GM12878 (cell line): ENCODE data around the gene SUPT3H. TPM values are rescaled to one million over a fixed set of nuclear protein-coding genes. Genes with fewer than 3 reads are reported as not detected.

Experiments
- ATAC-seq: fragments of 200-7000 bp; cut with Tn5 transposase; 3 replicates; pipeline ENCODE4 v1.9.1; 2020; ENCODE audit warnings: mild to moderate bottlenecking, moderate library complexity
- BruUV-seq: library from RNA; stranded (reverse); fragments of 400-500 nt; replicated peaks from 2 replicates; lab custom pipeline; 2021; lab: Mats Ljungman, UMichigan
- CTCF ChIA-PET: fragments of 300-600 bp; sonication (Branson Sonifier 250); formaldehyde crosslinking; extraction: SDS; loops from one replicate; lab custom pipeline; 2021; ENCODE audit warnings: inconsistent platforms; lab: Yijun Ruan, JAX
- POLR2A ChIA-PET: fragments of 350-600 bp; formaldehyde crosslinking; extraction: SDS; loops from one replicate; lab custom pipeline; 2021; ENCODE audit warnings: inconsistent platforms; lab: Charles Lee
- RAD21 ChIA-PET: fragments of 300-600 bp; sonication (Branson Sonifier 250); formaldehyde crosslinking; loops from one replicate; lab custom pipeline; 2023; ENCODE audit warnings: antibody characterized with exemption; ENCODE audit not compliant: unreplicated experiment; lab: Charles Lee
- SMC1A ChIA-PET: fragments of 300-600 bp; sonication (Branson Sonifier 250); formaldehyde crosslinking; loops from one replicate; lab custom pipeline; 2023; ENCODE audit not compliant: unreplicated experiment, uncharacterized antibody; lab: Charles Lee
- DNase-seq: peaks from one replicate; pipeline ENCODE4 v3.0.0-alpha.2; 2011; ENCODE audit warnings: low read depth, low spot score
- FAIRE-seq: peaks from 3 replicates; lab custom pipeline; 2011; peaks lifted over from hg19 to GRCh38; lab: Jason Lieb, UNC
- H2AFZ ChIP-seq: 2 replicates; pipeline ENCODE4 v1.6.0; 2011; ENCODE audit warnings: low read depth, low read length, control low read depth; ENCODE audit not compliant: control insufficient read depth
- H3K27ac ChIP-seq: 2 replicates; pipeline ENCODE4 v1.5.1; 2011; ENCODE audit warnings: control low read depth; ENCODE audit not compliant: control insufficient read depth, insufficient read depth
- H3K27me3 ChIP-seq, 2 experiments: replicated peaks in 1 of 2; 2 replicates each; pipeline versions ENCODE4 v1.6.0 to v1.6.1; 2011; ENCODE audit warnings: low read length in 1 of 2; ENCODE audit not compliant: control insufficient read depth in 2 of 2, insufficient read depth in 2 of 2
- H3K36me3 ChIP-seq, 2 experiments: 2 replicates each; pipeline ENCODE4 v1.5.1; 2011; ENCODE audit warnings: low read length in 1 of 2; ENCODE audit not compliant: control insufficient read depth in 2 of 2, insufficient read depth in 2 of 2
- H3K4me1 ChIP-seq: 2 replicates; pipeline ENCODE4 v1.6.1; 2011; ENCODE audit warnings: mild to moderate bottlenecking, low read length, moderate library complexity, mixed read lengths; ENCODE audit not compliant: control insufficient read depth, insufficient read depth
- H3K4me2 ChIP-seq: 2 replicates; pipeline ENCODE4 v1.6.0; 2011; ENCODE audit warnings: control low read depth; ENCODE audit not compliant: control insufficient read depth, insufficient read depth
- H3K4me3 ChIP-seq: fragments of 200-600 bp; sonication (generic); 2 replicates; pipeline ENCODE4 v1.5.1; 2016
- H3K79me2 ChIP-seq: 2 replicates; pipeline ENCODE4 v1.6.0; 2011; ENCODE audit warnings: low read length; ENCODE audit not compliant: control insufficient read depth, insufficient read depth
- H3K9ac ChIP-seq: 2 replicates; pipeline ENCODE4 v1.8.0; 2011; ENCODE audit warnings: low read length, control low read depth, mixed read lengths; ENCODE audit not compliant: control insufficient read depth, insufficient read depth
- H3K9me3 ChIP-seq: replicated peaks from 3 replicates; pipeline ENCODE4 v1.5.1; 2011; ENCODE audit warnings: mild to moderate bottlenecking, low read length; ENCODE audit not compliant: control insufficient read depth, insufficient read depth
- H4K20me1 ChIP-seq: 2 replicates; pipeline ENCODE4 v1.6.0; 2011; ENCODE audit not compliant: control insufficient read depth, insufficient read depth
- FOXK2 ChIP-seq: fragments of 450-650 bp; IDR thresholded peaks from 2 replicates; pipeline ENCODE4 v1.6.1; 2017; ENCODE audit warnings: mild to moderate bottlenecking, moderate library complexity
- JUND ChIP-seq: IDR thresholded peaks from 2 replicates; pipeline ENCODE4 v1.6.1; 2012; ENCODE audit warnings: low read depth, mild to moderate bottlenecking, low read length, improper control_type of control experiment, moderate library complexity
- MEF2A ChIP-seq: IDR thresholded peaks from 2 replicates; pipeline ENCODE4 v1.6.1; 2011; ENCODE audit warnings: low read depth, mild to moderate bottlenecking, low read length, moderate library complexity; ENCODE audit not compliant: insufficient read depth
- MXI1 ChIP-seq: fragments of 150-350 bp; IDR thresholded peaks from 2 replicates; pipeline ENCODE4 v1.6.1; 2011; ENCODE audit warnings: low read depth, mild to moderate bottlenecking, inconsistent platforms, low read length, improper control_type of control experiment
- SMAD1 ChIP-seq: fragments of 450-650 bp; IDR thresholded peaks from 2 replicates; pipeline ENCODE4 v1.6.1; 2018; ENCODE audit warnings: mild to moderate bottlenecking, low read depth; ENCODE audit not compliant: partially characterized antibody
- SUZ12 ChIP-seq: fragments of 200-600 bp; sonication (generic); IDR thresholded peaks from one replicate; pipeline ENCODE4 v1.6.1; 2018; ENCODE audit warnings: antibody characterized with exemption, mild to moderate bottlenecking; ENCODE audit not compliant: unreplicated experiment
- WGBS: methylation state at CpG from one replicate; pipeline ENCODE4 v1.1.6; 2016; ENCODE audit warnings: low lambda C conversion rate; ENCODE audit not compliant: insufficient replicate concordance, insufficient coverage; ENCODE audit errors: missing lambda C conversion rate; 5-methylcytosine and 5-hydroxymethylcytosine counted together
- in situ Hi-C: fragments of 300-500 bp; cut with MboI; formaldehyde crosslinking; loops from 9 replicates; pipeline ENCODE4 v1.14.3; 2018; ENCODE audit warnings: mixed read lengths
- intact Hi-C: fragments of 100-400 bp; cut with micrococcal nuclease; formaldehyde crosslinking; loops from one replicate; pipeline ENCODE4 v1.14.2; 2022; ENCODE audit not compliant: unreplicated experiment
- polyA plus RNA-seq, 11 experiments: library from polyadenylated mRNA; depleted of rRNA in 4 of 11; unstranded in 6 of 11; stranded (reverse) in 5 of 11; fragments of >200 nt; fragmentation: Nextera tagmentation in 4 of 11; fragmentation: Illumina TruSeq in 1 of 11; extraction: Ambion mirVana in 4 of 11; extraction: Trizol in 1 of 11; gene quantifications; 1 replicate in 1 of 11; 2 replicates in 10 of 11; pipeline versions ENCODE4 v1.2.1 to v1.2.3, GENCODE V29; 2011 to 2016; ENCODE audit warnings: inconsistent platforms in 2 of 11, missing spikeins in 2 of 11, low read depth in 1 of 11
- total RNA-seq, 4 experiments: library from RNA; depleted of rRNA in 3 of 4; stranded (reverse); fragments of >200 nt in 3 of 4; fragmentation: Illumina TruSeq in 1 of 4; extraction: Trizol in 1 of 4; gene quantifications; 2 replicates each; pipeline versions ENCODE4 v1.2.1 to v1.2.3, GENCODE V29; 2013 to 2021
- TF ChIP-seq, protein P1 (sequence below): fragments of 450-650 bp; IDR thresholded peaks from 2 replicates; pipeline ENCODE4 v1.6.1; 2016; ENCODE audit warnings: mild to moderate bottlenecking, moderate library complexity, borderline replicate concordance
- TF ChIP-seq, protein P2 (sequence below): IDR thresholded peaks from 2 replicates; pipeline ENCODE4 v1.6.1; 2011; ENCODE audit warnings: mild to moderate bottlenecking, low read depth, low read length, moderate library complexity; ENCODE audit not compliant: insufficient replicate concordance
- TF ChIP-seq, protein P3 (sequence below): fragments of 450-650 bp; IDR thresholded peaks from 2 replicates; pipeline ENCODE4 v1.6.1; 2016; ENCODE audit warnings: mild to moderate bottlenecking
- TF ChIP-seq, protein P4 (sequence below): fragments of 450-650 bp; formaldehyde crosslinking; IDR thresholded peaks from 2 replicates; pipeline ENCODE4 v1.4.0; 2020; ENCODE audit warnings: mild to moderate bottlenecking, moderate library complexity

SUPT3H gene
- total and polyA plus RNA-seq, 10 of the 15 experiments (the other 5 are each of a cell fraction or from before 2014, with no cell fraction given) = 0.51 to 3.7 (median 2.0) TPM

DNA sequence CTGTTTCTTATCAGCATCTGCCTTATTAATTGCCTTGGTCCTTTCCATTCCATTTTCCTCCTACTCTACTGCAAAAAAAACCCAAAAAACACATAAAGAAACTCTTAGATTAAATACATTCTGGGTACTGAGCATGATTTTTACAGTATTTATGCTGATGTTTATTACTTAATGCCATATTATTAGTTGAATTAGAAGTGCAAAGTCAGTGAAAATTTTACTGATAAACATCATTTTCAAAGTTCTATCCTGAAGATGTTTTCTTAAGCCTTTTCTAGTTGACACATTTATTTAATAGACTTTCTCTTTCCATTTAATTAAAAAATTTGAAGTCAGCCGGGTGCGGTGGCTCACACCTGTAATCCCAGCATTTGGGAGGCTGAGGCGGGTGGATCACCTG, 285.6 kb downstream of the SUPT3H start (continued):
- no peak for TF ChIP-seq SMAD1
- no peak for TF ChIP-seq JUND
- TF ChIP-seq, protein P1, sequence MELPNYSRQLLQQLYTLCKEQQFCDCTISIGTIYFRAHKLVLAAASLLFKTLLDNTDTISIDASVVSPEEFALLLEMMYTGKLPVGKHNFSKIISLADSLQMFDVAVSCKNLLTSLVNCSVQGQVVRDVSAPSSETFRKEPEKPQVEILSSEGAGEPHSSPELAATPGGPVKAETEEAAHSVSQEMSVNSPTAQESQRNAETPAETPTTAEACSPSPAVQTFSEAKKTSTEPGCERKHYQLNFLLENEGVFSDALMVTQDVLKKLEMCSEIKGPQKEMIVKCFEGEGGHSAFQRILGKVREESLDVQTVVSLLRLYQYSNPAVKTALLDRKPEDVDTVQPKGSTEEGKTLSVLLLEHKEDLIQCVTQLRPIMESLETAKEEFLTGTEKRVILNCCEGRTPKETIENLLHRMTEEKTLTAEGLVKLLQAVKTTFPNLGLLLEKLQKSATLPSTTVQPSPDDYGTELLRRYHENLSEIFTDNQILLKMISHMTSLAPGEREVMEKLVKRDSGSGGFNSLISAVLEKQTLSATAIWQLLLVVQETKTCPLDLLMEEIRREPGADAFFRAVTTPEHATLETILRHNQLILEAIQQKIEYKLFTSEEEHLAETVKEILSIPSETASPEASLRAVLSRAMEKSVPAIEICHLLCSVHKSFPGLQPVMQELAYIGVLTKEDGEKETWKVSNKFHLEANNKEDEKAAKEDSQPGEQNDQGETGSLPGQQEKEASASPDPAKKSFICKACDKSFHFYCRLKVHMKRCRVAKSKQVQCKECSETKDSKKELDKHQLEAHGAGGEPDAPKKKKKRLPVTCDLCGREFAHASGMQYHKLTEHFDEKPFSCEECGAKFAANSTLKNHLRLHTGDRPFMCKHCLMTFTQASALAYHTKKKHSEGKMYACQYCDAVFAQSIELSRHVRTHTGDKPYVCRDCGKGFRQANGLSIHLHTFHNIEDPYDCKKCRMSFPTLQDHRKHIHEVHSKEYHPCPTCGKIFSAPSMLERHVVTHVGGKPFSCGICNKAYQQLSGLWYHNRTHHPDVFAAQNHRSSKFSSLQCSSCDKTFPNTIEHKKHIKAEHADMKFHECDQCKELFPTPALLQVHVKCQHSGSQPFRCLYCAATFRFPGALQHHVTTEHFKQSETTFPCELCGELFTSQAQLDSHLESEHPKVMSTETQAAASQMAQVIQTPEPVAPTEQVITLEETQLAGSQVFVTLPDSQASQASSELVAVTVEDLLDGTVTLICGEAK = no peak
- no peak for TF ChIP-seq SUZ12
- TF ChIP-seq, all 136 proteins: peak for 0

DNA sequence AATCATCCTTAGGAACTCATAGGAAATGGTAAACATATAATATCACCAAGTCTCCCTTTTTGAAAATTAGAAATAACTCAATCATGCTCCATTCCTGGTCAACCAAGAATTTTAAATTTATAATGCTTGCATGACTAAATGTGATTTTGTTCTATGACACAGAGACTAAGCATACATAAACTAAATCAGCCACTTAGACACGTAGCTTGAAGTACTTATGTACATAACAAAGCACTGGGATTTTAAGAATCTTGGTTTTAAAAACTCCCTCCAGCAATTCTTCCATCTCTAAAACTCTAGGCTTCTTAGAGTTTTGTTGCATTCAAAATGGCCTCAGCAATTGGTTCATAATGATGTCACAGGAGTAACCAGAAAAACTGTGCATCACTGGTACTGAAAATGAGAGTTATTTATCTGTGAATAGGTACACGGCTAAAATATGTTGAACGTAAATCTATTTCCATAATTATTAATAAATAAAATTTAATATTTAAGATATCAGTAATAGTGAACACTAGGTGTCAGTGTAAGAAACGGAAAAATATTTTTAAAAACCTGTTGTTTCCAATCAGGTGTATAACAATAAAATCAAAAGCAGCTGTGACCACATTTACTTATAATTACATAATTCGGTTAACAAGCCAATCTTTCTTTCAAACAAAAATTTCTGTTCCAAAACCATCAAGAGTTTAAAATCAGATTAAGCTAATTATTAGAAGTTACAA, 291.2 kb downstream of the SUPT3H start:
- RAD21 ChIA-PET = interaction anchor here (0.8 to 2.0 kb wide), 4 partner anchors 430 to 628 kb away, joined by 3 to 8 read pairs (median 3); no protein-coding TSS in a partner anchor
- ATAC-seq = no peak
- TF ChIP-seq FOXK2 = no peak
- TF ChIP-seq, protein P2, sequence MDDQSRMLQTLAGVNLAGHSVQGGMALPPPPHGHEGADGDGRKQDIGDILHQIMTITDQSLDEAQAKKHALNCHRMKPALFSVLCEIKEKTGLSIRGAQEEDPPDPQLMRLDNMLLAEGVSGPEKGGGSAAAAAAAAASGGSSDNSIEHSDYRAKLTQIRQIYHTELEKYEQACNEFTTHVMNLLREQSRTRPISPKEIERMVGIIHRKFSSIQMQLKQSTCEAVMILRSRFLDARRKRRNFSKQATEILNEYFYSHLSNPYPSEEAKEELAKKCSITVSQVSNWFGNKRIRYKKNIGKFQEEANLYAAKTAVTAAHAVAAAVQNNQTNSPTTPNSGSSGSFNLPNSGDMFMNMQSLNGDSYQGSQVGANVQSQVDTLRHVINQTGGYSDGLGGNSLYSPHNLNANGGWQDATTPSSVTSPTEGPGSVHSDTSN = no peak
- TF ChIP-seq MEF2A = no peak
- TF ChIP-seq MXI1 = no peak
- TF ChIP-seq, protein P3, sequence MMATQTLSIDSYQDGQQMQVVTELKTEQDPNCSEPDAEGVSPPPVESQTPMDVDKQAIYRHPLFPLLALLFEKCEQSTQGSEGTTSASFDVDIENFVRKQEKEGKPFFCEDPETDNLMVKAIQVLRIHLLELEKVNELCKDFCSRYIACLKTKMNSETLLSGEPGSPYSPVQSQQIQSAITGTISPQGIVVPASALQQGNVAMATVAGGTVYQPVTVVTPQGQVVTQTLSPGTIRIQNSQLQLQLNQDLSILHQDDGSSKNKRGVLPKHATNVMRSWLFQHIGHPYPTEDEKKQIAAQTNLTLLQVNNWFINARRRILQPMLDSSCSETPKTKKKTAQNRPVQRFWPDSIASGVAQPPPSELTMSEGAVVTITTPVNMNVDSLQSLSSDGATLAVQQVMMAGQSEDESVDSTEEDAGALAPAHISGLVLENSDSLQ = no peak
- TF ChIP-seq, protein P4, sequence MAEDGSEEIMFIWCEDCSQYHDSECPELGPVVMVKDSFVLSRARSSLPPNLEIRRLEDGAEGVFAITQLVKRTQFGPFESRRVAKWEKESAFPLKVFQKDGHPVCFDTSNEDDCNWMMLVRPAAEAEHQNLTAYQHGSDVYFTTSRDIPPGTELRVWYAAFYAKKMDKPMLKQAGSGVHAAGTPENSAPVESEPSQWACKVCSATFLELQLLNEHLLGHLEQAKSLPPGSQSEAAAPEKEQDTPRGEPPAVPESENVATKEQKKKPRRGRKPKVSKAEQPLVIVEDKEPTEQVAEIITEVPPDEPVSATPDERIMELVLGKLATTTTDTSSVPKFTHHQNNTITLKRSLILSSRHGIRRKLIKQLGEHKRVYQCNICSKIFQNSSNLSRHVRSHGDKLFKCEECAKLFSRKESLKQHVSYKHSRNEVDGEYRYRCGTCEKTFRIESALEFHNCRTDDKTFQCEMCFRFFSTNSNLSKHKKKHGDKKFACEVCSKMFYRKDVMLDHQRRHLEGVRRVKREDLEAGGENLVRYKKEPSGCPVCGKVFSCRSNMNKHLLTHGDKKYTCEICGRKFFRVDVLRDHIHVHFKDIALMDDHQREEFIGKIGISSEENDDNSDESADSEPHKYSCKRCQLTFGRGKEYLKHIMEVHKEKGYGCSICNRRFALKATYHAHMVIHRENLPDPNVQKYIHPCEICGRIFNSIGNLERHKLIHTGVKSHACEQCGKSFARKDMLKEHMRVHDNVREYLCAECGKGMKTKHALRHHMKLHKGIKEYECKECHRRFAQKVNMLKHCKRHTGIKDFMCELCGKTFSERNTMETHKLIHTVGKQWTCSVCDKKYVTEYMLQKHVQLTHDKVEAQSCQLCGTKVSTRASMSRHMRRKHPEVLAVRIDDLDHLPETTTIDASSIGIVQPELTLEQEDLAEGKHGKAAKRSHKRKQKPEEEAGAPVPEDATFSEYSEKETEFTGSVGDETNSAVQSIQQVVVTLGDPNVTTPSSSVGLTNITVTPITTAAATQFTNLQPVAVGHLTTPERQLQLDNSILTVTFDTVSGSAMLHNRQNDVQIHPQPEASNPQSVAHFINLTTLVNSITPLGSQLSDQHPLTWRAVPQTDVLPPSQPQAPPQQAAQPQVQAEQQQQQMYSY = no peak

More for the DNA sequence above, 291.2 kb downstream of the SUPT3H start:
- in situ Hi-C loops (no loop called here), intact Hi-C loops (loop anchor here (5.0 to 10.0 kb wide), 3 partner anchors 328 to 836 kb away; no protein-coding TSS in a partner anchor)
- H2AFZ ChIP-seq = no peak overlapping the region
- H3K27ac ChIP-seq = no peak overlapping the region
- CTCF ChIA-PET = interaction anchor here (0.8 to 2.0 kb wide), 8 partner anchors 10 to 836 kb away, joined by 3 to 12 read pairs (median 3); no protein-coding TSS in a partner anchor
- no peak overlapping the region for H3K4me3 ChIP-seq
- no peak overlapping the region for H3K4me2 ChIP-seq
- SMC1A ChIA-PET = interaction anchor here (0.5 to 2.7 kb wide), 5 partner anchors 41 to 836 kb away, joined by 3 to 7 read pairs (median 3); no protein-coding TSS in a partner anchor
- FAIRE-seq (no peak), DNase-seq (no peak)
- no peaks in the 10 kb centered on the region for H3K9me3 ChIP-seq
- 21% methylated on average over 5 of the region's 5 CpGs for whole genome bisulfite sequencing
- H3K9ac ChIP-seq = no peak overlapping the region
- no peaks in the 10 kb centered on the region for H3K4me1 ChIP-seq
- H3K79me2 ChIP-seq = no peaks in the 10 kb centered on the region
- BruUV-seq = no TSS peak
- POLR2A ChIA-PET = no interaction called here
- H3K27me3 ChIP-seq = no peaks in the 10 kb centered on the region; a peak in 1 of 4 replicates
- H4K20me1 ChIP-seq = no peaks in the 10 kb centered on the region
- H3K36me3 ChIP-seq = no peaks in the 10 kb centered on the region
